VCaP (cell line): ENCODE data around the gene MTRR.
A peak's percentile ranks its signal among the peaks of the same experiment; 100 is the strongest.

Source experiments
- H3K27ac ChIP-seq: fragments of 450-650 bp; 2 replicates; pipeline ENCODE4 v1.5.1; 2017
- CTCF ChIP-seq: fragments of 450-650 bp; conservative IDR thresholded peaks from 2 replicates; pipeline ENCODE4 v1.5.1; 2017; ENCODE audit warnings: mild to moderate bottlenecking, moderate library complexity

The MTRR gene

GRCh38 chr5:7856855-7857254 lies 12.1 kb upstream of the MTRR start:
- peak; percentile 85 for TF ChIP-seq CTCF
- H3K27ac ChIP-seq, result peak overlapping the region; percentile 67; the same call in 1 of the 2 replicates

GRCh38 chr5:7857361-7857760 lies 11.6 kb upstream of the MTRR start:
- H3K27ac ChIP-seq, result peak overlapping the region; percentile 67
- TF ChIP-seq CTCF, result no peak

GRCh38 chr5:7857926-7858632 lies 10.9 kb upstream of the MTRR start:
- no peak for TF ChIP-seq CTCF
- peak overlapping the region; percentile 67 for H3K27ac ChIP-seq

DNA sequence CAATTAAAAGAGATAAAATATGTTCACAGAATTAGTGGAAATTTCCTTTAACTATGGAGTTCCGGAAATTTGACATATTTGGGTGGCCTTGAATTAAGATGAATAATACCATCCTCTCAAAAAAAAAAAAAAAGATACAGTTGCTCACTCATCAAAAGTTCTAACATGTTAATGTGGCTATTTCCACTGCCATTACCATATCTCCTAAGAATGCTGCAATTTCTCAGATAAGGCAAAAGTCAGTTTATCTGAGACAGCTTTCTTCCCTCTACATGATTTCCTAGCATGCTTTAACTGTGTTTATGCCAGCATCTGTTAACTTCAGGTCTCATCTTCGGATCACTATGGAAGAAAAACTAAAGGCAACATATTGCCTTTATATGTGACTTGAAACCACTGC lies 2.8 kb upstream of the MTRR start:
- TF ChIP-seq CTCF, result no peak
- H3K27ac ChIP-seq, result no peak overlapping the region

DNA sequence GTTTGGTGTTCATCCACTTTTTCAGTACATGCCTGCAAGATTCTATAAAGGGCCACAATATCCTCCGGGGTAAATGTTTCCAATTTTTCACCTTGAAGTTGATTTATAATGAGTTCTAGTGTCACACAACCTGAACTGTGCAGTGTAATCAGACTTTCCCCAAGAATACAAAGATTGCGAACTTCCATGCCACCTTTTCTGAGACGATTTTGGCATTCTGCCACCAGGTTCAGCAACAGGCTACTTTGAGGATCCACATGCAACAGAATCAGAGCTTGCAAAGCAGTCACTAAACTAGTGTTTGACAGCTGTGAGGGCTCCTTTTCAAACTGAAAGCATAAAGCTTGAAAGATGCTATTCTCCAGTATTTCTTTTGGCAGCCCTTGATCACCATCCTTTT lies 1.7 kb upstream of the MTRR start:
- H3K27ac ChIP-seq, result no peak overlapping the region
- no peak for TF ChIP-seq CTCF

DNA sequence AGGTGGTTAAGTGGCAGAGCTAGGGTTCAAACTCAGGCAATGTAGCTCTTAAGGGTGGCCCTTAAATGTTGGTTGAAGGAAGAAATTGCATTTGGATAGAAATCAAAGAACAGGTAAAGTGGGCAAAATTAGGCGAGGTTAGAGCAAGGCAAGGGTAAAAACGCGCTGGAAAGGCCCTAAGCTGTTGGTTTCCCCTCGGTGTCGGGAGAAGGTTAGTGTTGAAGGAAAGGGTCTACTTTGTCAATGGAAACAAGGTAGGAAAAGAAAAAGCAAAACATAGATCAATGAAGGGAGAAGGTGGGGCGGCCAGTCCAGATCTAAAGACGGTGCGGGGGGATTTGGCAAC lies 548 bp upstream of the MTRR start:
- peak overlapping the region; percentile 88 for H3K27ac ChIP-seq
- no peak for TF ChIP-seq CTCF

GRCh38 chr5:7869474-7870136 lies 657 bp downstream of the MTRR start:
- peak overlapping the region; percentile 88 for H3K27ac ChIP-seq
- TF ChIP-seq CTCF, result no peak
